ENCODE results near the gene PCYT1B. TPM values are rescaled to one million over a fixed set of nuclear protein-coding genes. Genes with fewer than 3 reads are reported as not detected.

PCYT1B gene
- total RNA-seq, 2 experiments from 2014 or later = not detected

DNA sequence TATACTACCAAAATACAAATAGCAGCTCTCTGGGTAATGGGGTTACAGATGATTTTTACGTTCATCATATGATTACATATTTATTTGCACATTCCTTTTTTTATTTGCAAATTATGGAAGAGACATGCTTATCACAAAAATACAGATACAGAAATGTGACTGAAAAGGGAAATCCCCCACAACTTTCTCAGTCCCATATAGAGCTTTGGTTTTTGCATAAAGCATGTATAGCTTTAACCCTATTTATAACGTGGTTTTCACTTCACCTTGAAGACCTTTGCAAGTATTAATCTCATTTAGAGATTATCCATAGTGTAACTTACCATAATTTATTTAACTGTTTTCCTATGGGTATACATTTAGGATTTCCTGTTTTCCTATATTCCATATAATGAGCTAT is 126.7 kb downstream of the PCYT1B start:
- Histone ChIP-seq H3K36me3 (ENCODE audit: insufficient read depth, low read length) (peaks cover 35% of the 10 kb centered on the region), H3K27ac (ENCODE audit: low read depth in 1 of 2, low read length in 2 of 2) (no peak overlapping the region), H3K4me1 (ENCODE audit: insufficient read depth, low read length) (no peaks in the 10 kb centered on the region), H3K9me3 (ENCODE audit: control insufficient read depth in 1 of 2, insufficient read depth in 1 of 2, low read length in 2 of 2) (no peaks in the 10 kb centered on the region), H3K27me3 (ENCODE audit: control insufficient read depth in 1 of 2, insufficient read depth in 2 of 2, low read length in 2 of 2) (no peaks in the 10 kb centered on the region), H3K4me3 (ENCODE audit: low read length) (no peak overlapping the region)
- ATAC-seq (ENCODE audit: poor library complexity) (no peak), DNase-seq (no peak)
- Mint-ChIP-seq H3K27me3 (no peaks in the 10 kb centered on the region), H3K9me3 (no peaks in the 10 kb centered on the region), H3K4me1 (ENCODE audit: low read depth) (no peaks in the 10 kb centered on the region), H3K27ac (no peak overlapping the region), H3K36me3 (ENCODE audit: low read depth) (peaks cover 44% of the 10 kb centered on the region), H3K4me3 (no peak overlapping the region)
- no peak for TF ChIP-seq CTCF (IDR thresholded peaks at IDR 0.05)
- ChIA-PET CTCF (interaction anchor here (0.7 kb wide), 1 partner anchor 42 kb away, joined by 3 read pairs; no protein-coding TSS in a partner anchor), POLR2A (no interaction called here)
- intact Hi-C loops (cut with DNase I, micrococcal nuclease) = no loop called here

DNA sequence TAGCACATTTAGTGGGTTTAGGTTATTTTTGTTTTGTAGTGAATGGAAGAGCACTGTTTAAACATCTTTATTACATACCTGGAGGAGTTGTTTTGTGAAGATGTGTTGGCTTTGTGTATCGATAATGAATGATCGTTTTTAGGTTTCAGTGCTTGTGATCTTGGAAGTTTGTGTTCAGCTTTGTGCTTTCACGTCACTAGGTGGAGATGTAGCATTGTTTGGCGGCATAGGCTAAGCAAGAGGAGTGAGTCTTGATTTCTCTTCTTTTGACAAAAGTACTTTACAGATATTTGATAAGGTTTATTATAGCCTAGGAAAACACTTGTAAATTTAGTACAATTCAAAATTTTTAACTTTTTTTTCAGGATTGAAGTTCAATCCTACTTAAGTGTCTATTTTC is 131.7 kb downstream of the PCYT1B start:
- Mint-ChIP-seq H3K27ac (no peak overlapping the region), H3K27me3 (no peaks in the 10 kb centered on the region), H3K36me3 (ENCODE audit: low read depth) (peaks cover 23% of the 10 kb centered on the region), H3K9me3 (no peaks in the 10 kb centered on the region), H3K4me3 (no peak overlapping the region), H3K4me1 (ENCODE audit: low read depth) (no peaks in the 10 kb centered on the region)
- DNase-seq (no peak), ATAC-seq (ENCODE audit: poor library complexity) (no peak)
- POLR2A ChIA-PET = no interaction called here
- Histone ChIP-seq H3K4me3 (ENCODE audit: low read length) (no peak overlapping the region), H3K36me3 (ENCODE audit: insufficient read depth, low read length) (peaks cover 32% of the 10 kb centered on the region), H3K4me1 (ENCODE audit: insufficient read depth, low read length) (no peaks in the 10 kb centered on the region), H3K9me3 (ENCODE audit: control insufficient read depth in 1 of 2, insufficient read depth in 1 of 2, low read length in 2 of 2) (no peaks in the 10 kb centered on the region), H3K27me3 (ENCODE audit: control insufficient read depth in 1 of 2, insufficient read depth in 2 of 2, low read length in 2 of 2) (no peaks in the 10 kb centered on the region), H3K27ac (ENCODE audit: low read depth in 1 of 2, low read length in 2 of 2) (no peak overlapping the region)
- CTCF ChIA-PET = no interaction called here
- no peak for TF ChIP-seq CTCF (IDR thresholded peaks at IDR 0.05)
- intact Hi-C loops (cut with DNase I, micrococcal nuclease) = no loop called here

GRCh38 chrX:24513416-24513815 is 133.7 kb downstream of the PCYT1B start:
- ChIA-PET POLR2A (interaction anchor here (0.6 kb wide), 1 partner anchor 49 kb away, joined by 3 read pairs; no protein-coding TSS in a partner anchor), CTCF (no interaction called here)
- H3K27ac ChIP-seq (ENCODE audit: low read depth in 1 of 2, low read length in 2 of 2) = no peak overlapping the region
- Mint-ChIP-seq H3K36me3 (ENCODE audit: low read depth) (peaks cover 37% of the 10 kb centered on the region), H3K27me3 (no peaks in the 10 kb centered on the region), H3K4me3 (no peak overlapping the region), H3K4me1 (ENCODE audit: low read depth) (no peaks in the 10 kb centered on the region), H3K9me3 (no peaks in the 10 kb centered on the region), H3K27ac (no peak overlapping the region)
- peaks cover 27% of the 10 kb centered on the region for H3K36me3 ChIP-seq (ENCODE audit: insufficient read depth, low read length)
- intact Hi-C loops (cut with DNase I, micrococcal nuclease) = no loop called here
- no peak overlapping the region for H3K4me3 ChIP-seq (ENCODE audit: low read length)
- TF ChIP-seq CTCF (IDR thresholded peaks at IDR 0.05) = no peak
- ATAC-seq (ENCODE audit: poor library complexity) = no peak
- H3K4me1 ChIP-seq (ENCODE audit: insufficient read depth, low read length) = no peaks in the 10 kb centered on the region
- H3K9me3 ChIP-seq (ENCODE audit: control insufficient read depth in 1 of 2, insufficient read depth in 1 of 2, low read length in 2 of 2) = no peaks in the 10 kb centered on the region
- no peaks in the 10 kb centered on the region for H3K27me3 ChIP-seq (ENCODE audit: control insufficient read depth in 1 of 2, insufficient read depth in 2 of 2, low read length in 2 of 2)
- no peak for DNase-seq
